ENCODE measurements around the gene BFSP2.

GRCh38 chr3:133514418-133514817, 114.6 kb downstream of the BFSP2 start:
- TF ChIP-seq POLR2A (IDR thresholded peaks at IDR 0.05) (no peak), CTCF (IDR thresholded peaks at IDR 0.05) (no peak)
